Stimulated activated CD4-positive, alpha-beta T cell treated with anti-CD3 and anti-CD28 coated beads, TNF-alpha, amount 100 ng/mL, for 4 hours (primary cell): ENCODE data around the gene PLCB1.
"Not testable (repeated sequence)": the region's sequence is repeated elsewhere in the genome, so short reads cannot be mapped to it uniquely, and the experiment has no call there.

Source experiments
- DNase-seq, 3 experiments: peaks; one replicate each; pipeline ENCODE4 v3.0.0-alpha.2; 2020; ENCODE audit warnings: low read depth in 3 of 3

PLCB1 gene

DNA sequence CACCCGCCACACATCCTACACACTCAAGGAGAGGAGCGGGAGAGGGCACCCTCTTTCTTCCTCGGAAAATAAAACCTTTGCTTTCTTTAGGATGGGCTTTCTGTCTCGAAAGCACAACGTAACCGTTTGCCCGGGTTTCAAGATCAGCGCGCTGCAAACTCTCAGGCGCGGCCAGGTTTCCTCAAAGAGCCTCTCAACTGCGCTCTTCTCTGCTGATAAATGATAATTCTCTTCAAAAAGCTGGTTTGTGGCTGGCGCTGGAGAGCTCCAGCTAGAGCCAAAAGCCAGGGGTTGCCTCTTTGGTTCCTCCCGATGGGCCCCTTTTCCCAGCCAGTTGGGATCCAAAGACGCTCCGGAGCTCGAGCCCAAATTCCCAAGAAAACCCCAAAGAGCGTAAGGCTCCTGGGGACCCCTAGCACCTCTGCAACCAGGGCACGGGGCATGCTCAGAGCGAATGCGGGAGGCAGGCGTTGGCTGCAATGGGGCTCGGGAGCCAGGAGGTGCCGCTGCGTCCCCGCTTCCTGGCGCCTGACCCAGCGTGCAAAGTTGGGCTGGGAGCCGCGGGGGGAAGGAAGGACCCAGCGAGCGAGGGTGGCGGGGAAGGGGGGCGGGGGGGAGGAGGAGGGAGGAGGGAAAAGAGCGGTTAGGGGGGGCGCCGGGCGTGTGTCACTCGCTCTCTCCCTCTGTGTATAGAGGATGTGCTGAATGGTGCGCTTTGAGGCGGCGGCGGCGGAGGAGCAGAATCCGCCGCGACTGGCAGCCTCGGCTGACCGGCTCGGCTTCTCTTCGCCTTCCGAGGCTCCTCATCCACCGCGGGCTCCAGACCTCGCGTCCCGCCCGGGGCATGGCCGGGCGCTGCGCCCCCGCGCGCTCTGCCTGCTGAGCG, at the start of gene PLCB1:
Gene PLCB1 (plus strand): TSS at position 669 of the 886 bp plus-strand sequence. CDS start 386 bp downstream, outside the sequence.
- DNase-seq: peak; percentile 41 to 60 (median 50)

DNA sequence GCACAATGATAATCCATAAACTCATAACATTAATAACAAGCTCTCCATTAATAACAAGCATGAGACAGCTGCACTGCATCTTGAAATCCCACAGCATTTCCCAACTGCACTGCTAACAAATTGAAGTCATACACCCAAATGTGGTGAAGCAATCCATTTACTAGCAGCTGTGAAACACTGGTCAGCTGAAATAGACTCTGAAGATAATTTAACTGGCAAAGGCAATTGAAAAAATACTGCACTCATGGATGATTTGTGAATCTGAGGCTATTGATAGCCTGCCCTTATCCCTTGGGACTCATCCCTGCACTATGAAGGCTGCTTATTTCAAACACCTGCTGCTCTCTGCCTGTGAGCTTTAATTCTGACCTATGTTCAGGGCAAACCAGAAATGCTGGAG, 49.1 kb upstream of the PLCB1 start:
- no peak for DNase-seq

DNA sequence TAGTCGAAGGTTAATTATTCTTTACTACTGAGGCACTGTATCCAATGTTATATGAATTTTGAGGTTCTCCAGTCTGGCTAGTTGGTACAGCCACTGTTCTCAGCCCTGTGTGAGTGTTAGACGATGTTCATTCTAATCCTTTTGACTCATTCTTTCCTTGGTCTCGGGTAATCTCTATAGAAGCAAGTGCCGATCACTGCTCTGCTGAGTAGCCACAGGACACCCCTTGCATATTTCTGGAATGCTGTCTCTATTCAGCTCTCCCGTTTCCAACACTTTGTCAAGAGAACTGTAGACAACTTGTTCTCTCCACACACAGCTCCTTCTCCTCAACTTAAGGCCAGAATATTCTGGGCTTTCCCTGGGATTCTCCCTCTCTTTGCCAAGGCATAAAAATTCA, 42.4 kb upstream of the PLCB1 start:
- no peak for DNase-seq

DNA sequence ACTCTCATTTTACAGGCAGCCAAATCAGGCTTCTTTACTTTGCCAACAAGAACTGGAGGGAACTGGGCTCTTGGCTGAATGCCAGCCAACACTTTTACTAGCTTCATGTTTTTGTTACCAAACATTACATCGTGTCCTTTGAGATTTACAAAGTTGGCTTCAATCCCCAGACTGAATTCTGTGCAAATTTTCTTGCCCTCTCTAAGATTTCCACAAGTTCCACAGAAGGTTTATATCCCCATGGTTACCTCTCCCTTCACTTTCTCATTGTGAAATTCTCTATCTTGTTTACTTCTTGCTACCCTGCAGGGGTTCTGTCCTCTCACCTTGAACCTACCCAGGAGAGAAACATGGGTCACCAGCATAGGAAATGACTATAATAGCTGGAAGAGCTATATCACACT, 37.6 kb upstream of the PLCB1 start:
- DNase-seq: no peak

DNA sequence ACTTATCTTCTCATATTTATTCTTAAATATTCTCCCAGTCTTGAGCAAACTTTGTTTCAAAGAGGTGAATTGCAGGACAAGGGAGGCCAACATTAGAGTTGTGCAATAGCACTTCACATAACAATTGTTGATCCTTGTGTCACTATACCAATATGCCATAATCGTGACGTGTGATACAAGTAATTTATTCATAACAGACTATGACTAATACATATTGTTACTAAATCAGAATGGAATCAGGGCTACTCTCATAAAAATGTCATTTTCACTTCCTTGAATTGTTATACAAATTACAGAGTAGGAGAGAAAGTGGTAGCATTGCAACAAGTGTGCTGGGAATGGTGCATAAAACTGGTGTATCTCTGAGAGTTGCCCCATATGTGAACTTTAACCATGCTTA, 37.2 kb upstream of the PLCB1 start:
- no peak for DNase-seq

DNA sequence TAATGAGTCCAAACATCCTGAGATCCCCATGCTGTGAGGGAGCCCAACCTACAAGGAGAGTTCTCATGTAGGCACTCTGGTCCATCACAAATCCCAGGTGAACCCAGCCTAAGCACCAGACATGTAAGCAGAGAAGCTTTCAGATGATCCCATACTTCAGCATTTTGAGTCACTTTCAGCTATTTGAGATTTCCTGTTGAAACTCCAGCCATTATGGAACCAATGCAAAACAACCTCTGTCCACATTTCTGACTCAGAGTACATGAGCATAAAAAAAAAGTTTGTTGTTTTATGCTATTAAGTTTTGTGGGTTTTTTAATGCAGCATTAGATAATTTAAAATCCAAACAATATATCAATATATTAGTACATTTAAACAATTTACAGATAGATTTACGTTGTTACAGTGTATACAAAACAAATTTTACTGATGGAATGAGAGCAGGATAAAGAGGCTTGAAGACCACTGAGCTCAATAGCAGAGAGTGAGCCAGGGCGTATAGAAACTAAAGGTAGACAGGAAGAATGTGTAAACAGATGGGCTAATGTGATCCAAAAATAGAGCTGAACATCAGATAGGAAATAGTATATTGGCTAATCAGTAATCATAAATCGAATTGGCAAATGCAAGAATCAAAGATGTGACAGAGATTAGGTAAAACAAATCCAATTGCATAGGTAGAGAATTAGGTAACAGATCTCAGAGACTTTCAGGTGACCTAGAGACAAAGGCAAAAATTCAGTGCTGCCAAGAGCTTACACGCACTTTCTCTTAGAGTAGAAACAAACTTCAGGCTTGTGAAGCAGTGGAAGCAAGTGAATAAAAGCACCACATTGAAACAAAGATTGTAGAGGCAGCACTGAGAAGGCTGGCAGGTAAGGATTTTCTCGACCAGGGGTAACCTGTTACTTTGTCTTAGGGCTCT, 36.2 kb upstream of the PLCB1 start:
- DNase-seq: no peak

DNA sequence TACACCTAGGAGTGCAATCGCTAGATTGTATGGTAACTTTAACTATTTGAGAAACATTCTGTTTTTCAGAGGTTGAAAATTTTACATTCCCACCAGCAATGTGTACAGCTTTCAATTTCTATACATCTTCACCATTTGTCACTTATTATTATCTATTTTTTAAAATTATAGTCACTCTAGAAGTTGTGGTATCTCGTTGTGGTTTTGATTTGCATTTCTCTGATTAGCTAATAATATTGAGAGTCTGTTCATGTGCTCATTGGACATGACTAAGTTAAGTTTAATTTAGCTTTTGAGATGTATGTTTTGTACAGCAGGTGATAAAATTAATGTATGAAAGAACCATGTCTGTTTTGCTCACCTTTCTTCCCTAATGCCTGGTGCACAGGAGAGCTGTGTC, 34.8 kb upstream of the PLCB1 start:
- DNase-seq: no peak

DNA sequence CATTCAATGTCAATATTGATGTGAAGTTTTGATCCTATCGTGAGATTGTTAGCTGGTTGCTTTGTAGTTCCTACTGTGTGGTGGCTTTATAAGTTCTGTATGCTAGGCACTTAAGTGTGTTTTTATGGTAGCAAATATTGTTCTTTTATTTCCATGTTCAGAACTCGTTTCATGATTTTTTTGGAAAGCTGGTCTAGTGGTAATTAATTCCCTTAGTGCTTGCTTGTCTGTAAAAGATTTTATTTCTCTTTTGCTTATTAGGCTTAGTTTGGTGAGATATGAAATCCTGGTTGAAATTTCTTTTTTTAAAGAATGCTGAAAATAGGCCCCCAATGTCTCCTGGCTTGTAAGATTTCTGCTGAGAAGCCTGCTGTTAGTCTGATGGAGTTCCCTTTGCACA, 27.8 kb upstream of the PLCB1 start:
- no peak for DNase-seq

DNA sequence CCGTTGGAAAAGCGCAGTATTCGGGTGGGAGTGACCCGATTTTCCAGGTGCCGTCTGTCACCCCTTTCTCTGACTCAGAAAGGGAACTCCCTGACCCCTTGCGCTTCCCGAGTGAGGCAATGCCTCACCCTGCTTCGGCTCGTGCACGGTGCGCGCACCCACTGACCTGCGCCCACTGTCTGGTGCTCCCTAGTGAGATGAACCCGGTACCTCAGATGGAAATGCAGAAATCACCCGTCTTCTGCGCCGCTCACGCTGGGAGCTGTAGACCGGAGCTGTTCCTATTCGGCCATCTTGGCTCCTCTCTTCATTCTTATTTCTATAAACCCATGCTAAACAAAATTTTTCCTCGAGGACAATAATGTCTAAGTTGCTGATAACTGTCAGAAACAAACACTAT, 17.5 kb upstream of the PLCB1 start:
- DNase-seq: not testable (repeated sequence)

DNA sequence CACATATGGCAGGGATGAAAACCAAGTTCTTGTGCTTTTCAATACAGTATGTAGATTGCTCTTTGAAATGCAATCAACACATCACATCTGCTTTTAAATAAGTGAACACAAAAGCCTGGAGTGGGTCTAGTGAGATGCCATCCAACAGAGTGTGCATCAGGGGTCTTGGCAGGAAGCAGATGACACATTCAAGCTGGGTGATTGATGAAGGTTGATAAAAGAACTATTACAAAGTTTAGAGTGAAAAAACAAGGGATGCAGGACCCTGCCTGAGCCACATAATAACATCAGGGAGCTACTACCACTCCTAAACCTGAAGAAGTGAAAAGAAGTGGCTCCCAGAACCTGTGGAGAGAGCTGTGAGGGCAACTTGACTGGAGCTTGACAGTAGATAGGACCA, 16.6 kb upstream of the PLCB1 start:
- no peak for DNase-seq

DNA sequence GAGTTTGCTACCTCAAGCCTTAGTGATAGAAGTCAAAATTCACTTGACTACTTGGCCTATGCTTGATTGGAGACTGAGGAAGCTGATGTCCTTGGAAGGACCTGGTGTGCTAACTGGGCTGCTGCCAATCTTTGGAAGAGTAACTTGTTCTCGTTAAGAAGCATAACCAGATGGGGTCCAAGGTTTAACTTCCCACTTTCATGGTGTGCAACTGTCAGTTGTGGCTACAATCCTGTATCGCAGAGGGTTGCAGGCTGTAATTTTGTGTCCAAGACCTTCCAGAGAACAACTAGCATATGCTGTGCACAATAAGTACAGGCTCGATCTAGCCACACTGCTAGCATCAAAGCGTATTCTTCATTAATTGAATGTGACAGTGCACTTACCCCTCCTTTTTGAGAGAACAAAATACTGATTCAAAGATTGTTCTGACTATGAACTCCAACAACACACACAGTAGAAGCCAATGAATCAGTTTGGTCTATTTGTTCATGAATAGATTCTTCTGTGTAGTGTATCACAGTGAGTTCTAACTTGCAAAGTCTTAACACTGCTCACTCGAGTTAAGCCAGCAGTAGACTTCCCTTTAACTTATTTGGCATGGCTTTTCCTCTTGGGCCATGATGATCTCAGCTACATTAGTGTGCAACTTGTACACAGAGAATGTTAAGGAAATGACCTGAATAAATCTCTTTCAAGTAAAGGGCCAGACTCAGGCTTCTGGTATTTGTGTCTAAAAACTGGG, 15.8 kb upstream of the PLCB1 start:
- no peak for DNase-seq

DNA sequence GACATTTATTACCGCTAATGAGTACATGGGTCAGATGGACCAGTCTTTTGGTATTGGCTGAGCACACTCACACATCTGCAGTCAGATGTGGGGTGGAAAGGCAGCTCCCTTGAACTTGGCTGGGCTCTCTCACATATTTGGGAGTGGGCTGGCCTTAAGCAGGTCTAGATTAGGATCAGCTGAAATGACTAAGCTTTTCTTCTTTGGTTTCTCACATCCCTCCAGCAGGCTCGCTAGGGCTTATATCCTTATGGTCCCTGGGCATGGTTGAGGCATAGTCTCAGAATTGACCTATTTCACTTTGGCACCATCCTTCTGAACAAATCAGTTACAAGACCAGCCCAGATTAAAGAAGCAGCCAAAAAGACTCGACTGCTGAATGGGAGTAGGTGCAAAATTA, 14.4 kb upstream of the PLCB1 start:
- no peak for DNase-seq

DNA sequence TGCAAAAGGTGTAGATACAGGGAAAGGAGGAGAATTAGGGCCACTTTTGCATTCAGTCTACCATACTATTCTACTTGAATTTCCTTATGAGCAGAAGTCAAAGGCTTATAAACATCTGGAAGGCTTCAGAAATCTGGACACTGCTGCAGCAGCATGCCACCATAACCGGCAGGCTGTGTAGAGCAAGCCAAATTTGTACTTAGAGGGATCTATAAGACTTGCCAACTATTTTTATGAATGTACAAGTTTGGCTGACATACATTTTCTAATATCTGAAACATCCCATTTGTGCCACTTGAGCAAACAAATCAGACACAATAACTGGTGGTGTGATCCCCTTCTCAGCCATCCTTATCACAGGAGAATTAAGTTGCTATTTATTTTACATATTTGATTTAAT, 14.0 kb upstream of the PLCB1 start:
- DNase-seq: no peak

DNA sequence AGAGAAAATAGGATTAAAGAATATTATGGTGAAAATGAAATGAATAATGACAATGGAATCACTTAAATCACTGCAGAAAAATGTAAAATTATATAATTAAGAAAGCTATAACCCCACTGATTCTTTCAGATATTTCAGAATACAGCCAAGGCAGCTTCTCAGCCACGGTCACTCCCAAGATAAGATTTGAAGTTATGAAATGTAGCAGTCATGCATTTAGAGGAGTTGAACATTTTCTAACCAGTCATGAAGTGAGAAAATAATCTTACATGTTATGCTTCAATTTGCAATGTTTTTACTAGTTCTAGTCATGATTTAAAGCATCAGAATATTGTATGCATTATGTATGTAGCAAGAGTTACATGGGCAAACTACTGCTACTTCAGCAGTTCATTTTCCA, 13.3 kb upstream of the PLCB1 start:
- no peak for DNase-seq

DNA sequence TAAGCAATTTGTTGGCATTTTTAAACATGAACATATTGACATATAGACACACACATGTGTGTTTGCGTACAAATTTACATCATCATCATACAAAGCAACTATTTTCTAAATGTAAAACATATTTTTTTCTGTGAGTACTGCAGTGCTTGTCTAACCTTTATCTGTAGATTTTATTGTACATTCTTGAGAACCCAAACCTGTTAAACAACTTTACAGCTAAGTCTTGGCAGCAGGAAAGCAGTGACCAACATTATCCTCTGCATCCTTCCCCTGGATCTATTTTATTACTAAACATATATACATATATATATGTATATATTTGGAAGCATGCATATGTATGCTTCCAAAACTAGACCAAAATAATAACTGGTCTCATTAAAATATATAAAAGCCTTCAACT, 10.4 kb upstream of the PLCB1 start:
- DNase-seq: no peak

DNA sequence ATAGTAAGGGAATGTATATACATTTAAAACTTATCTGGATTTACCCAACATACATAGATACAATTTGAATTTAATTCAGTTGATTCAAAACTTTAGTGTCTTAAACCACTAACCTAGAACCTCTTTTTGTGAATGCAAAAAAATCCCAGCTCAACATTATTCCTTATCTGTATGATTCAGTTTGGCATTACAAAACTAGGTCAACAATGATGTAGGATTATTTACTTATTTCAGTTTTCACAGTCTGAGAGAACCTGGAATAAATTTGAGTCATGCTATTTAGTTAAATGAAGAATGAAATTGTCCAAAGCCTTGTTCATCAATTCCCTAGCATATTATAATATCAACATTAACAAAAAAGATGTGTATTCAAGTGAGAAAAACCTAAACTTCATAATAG, 7.4 kb upstream of the PLCB1 start:
- DNase-seq: no peak

DNA sequence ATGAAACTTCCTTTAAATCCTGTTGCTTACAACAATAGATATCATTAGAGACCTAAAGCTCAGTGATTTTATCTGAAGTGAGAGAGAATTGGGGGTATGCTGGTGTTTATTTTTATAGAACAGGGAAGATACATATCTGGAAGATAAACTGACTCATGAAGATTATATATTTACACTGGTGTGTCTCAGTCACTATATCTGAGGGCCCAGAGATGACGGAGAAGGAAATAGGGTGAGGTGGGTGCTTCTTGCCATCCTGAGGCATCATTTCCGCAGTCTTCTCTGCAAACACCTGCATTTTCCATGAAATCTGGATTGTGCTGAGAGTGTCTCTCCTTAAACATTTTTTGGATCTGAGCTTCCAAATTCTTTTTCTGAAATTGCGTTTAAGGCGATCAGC, 5.9 kb upstream of the PLCB1 start:
- DNase-seq: no peak

DNA sequence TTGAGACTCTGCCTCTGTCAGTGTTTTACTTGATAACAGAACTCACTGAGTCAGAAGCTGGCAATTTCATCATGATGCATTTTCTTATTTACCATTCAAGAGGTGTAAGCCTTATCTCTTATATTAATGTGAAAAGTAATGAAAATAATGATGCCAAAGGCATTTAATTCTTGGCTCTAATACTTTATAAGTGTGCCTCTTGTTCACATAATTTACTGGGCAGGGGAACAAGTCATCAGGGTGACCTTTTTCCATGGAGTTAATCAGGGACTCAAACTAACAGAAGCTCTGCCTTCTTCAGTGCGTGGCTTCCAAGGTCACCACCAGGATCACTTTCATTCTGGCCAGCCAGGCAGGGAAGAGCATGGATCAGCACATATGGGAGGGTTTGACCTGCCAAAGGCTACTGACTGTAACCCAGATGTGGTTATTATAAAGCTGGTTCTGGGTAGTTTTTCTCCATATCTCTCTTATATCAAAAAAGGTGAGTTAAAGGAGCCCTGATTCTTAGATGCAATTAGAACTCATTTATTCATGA, 5.2 kb upstream of the PLCB1 start:
- DNase-seq: no peak

DNA sequence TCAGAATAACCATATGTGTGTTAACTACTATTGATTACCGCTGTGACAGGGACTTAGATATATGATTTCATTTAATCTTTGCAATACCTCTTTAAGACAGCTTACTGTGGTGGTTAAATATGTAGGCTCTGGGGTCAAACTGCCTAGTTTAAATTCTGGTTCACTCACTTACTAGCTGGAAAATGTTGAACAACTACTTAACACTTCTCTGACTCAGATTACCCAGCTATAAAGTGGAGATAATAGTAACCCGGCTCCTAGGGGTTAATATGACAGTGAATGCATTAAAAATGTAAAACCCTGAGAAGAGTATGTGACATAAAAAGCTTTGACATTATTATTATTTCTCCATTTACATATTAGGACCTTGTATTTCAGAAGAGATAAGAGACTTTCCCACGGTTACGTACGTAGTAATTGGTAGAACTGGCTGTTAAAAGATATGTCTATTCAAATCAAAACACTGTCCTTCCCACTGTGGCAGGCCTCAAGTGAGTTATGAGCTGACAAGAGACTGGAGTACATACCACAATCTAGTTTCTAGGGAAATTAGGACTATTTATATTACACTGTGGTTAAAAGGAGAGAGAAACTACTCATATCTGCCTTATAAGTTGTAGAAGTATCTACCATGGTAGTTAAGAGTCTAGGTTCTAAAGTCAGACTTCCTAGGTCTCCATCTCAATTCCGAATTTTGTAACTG, 4.4 kb upstream of the PLCB1 start:
- no peak for DNase-seq

DNA sequence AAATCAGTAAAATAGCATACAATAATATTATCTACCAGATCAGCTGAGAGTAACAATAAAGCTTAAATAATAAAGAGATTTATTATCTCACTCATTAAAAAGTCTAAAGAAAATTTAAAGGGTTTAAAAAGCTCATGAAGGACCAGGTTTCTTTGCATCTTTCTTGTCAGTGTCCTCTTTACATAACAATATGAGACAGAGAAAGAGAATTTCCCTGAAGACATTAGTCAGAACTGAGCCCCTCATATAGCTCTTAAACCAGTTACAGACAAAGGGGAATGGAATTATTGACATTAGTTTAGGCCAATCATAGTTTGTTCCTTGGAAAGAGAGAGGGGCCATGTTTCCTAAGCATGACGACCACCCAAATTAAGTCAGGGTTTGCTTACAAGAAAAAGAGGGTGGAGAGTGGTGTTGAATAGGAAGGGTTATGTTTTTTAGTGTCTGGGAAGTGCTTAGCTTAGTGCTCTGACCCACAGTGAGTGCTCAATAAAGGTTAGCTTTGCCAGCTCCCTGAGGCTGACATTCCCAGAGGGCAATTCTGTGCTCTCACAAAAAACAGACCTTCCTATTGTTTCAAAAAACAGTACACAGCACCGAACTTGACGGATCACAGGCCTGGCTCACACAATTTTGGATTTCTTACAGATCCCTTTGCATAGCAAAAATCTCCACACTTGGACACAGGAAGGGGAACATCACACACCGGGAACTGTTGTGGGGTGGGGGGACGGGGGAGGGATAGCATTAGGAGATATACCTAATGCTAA, 3.6 kb upstream of the PLCB1 start:
- no peak for DNase-seq
